H9 (cell line): Measurements from ENCODE around the gene METTL18. TPM values are rescaled to one million over a fixed set of nuclear protein-coding genes. Genes with fewer than 3 reads are reported as not detected.

Experiments
- DNase-seq: peaks from one replicate; pipeline ENCODE4 v3.0.0-alpha.2; 2017
- H2AFZ ChIP-seq: one replicate; pipeline ENCODE4 v1.6.1; 2013; ENCODE audit warnings: mild to moderate bottlenecking, low read length, control low read depth, moderate library complexity
- H2AK5ac ChIP-seq: 2 replicates; pipeline ENCODE4 v1.6.1; 2013; ENCODE audit warnings: low read length, control low read depth, mixed read lengths; ENCODE audit not compliant: insufficient read length
- H2BK120ac ChIP-seq: one replicate; pipeline ENCODE4 v1.6.1; 2013; ENCODE audit warnings: low read depth, mild to moderate bottlenecking, low read length, control low read depth, inconsistent platforms; ENCODE audit not compliant: poor library complexity, severe bottlenecking
- H2BK12ac ChIP-seq: 2 replicates; pipeline ENCODE4 v1.6.1; 2013; ENCODE audit warnings: low read length, control low read depth, mixed read lengths, low read depth; ENCODE audit not compliant: insufficient read length
- H2BK15ac ChIP-seq: 2 replicates; pipeline ENCODE4 v1.6.1; 2013; ENCODE audit warnings: low read depth, low read length, control low read depth
- H2BK20ac ChIP-seq: one replicate; pipeline ENCODE4 v1.6.1; 2013; ENCODE audit warnings: low read depth, mild to moderate bottlenecking, low read length, control low read depth, inconsistent platforms; ENCODE audit not compliant: poor library complexity, severe bottlenecking
- H2BK5ac ChIP-seq: 2 replicates; pipeline ENCODE4 v1.6.1; 2013; ENCODE audit warnings: low read length, control low read depth, mixed read lengths; ENCODE audit not compliant: insufficient read length
- H3K14ac ChIP-seq: 2 replicates; pipeline ENCODE4 v1.6.1; 2013; ENCODE audit warnings: low read length, control low read depth; ENCODE audit not compliant: insufficient read depth
- H3K18ac ChIP-seq: 2 replicates; pipeline ENCODE4 v1.6.1; 2013; ENCODE audit warnings: low read depth, mild to moderate bottlenecking, mixed read lengths, low read length, control low read depth; ENCODE audit not compliant: insufficient read length
- H3K23ac ChIP-seq: 2 replicates; pipeline ENCODE4 v1.6.1; 2013; ENCODE audit warnings: low read length, control low read depth, mixed read lengths, low read depth; ENCODE audit not compliant: insufficient read length
- H3K23me2 ChIP-seq: 2 replicates; pipeline ENCODE4 v1.6.1; 2013; ENCODE audit warnings: low read depth, mild to moderate bottlenecking, mixed read lengths, low read length, control low read depth; ENCODE audit not compliant: insufficient read length, poor library complexity, severe bottlenecking
- H3K27ac ChIP-seq: 2 replicates; pipeline ENCODE4 v1.5.1; 2013; ENCODE audit warnings: low read length, control low read depth, mixed read lengths, low read depth; ENCODE audit not compliant: insufficient read length
- H3K27me3 ChIP-seq: 2 replicates; pipeline ENCODE4 v1.6.1; 2013; ENCODE audit warnings: low read length, control low read depth, inconsistent platforms; ENCODE audit not compliant: insufficient read depth
- H3K4ac ChIP-seq: 2 replicates; pipeline ENCODE4 v1.6.1; 2013; ENCODE audit warnings: low read depth, mild to moderate bottlenecking, control low read depth, inconsistent platforms, low read length, moderate library complexity
- H3K4me1 ChIP-seq: 2 replicates; pipeline ENCODE4 v1.6.1; 2013; ENCODE audit warnings: low read length, control low read depth, inconsistent platforms; ENCODE audit not compliant: insufficient read depth
- H3K4me2 ChIP-seq: 2 replicates; pipeline ENCODE4 v1.6.1; 2013; ENCODE audit warnings: low read length, control low read depth, mixed read lengths; ENCODE audit not compliant: insufficient read length, insufficient read depth
- H3K56ac ChIP-seq: 2 replicates; pipeline ENCODE4 v1.6.1; 2013; ENCODE audit warnings: low read depth, mild to moderate bottlenecking, mixed read lengths, low read length, control low read depth; ENCODE audit not compliant: insufficient read length
- H3K79me1 ChIP-seq: 2 replicates; pipeline ENCODE4 v1.6.1; 2013; ENCODE audit warnings: low read depth, mild to moderate bottlenecking, moderate library complexity, low read length, control low read depth, inconsistent platforms; ENCODE audit not compliant: insufficient read depth, poor library complexity, severe bottlenecking
- H3K79me2 ChIP-seq: 2 replicates; pipeline ENCODE4 v1.6.1; 2013; ENCODE audit warnings: low read length, control low read depth, inconsistent platforms; ENCODE audit not compliant: insufficient read depth
- H3K9ac ChIP-seq: 2 replicates; pipeline ENCODE4 v1.6.1; 2013; ENCODE audit warnings: low read length, control low read depth, mixed read lengths; ENCODE audit not compliant: insufficient read length; ENCODE audit errors: extremely low read depth
- H3K9me3 ChIP-seq: one replicate; pipeline ENCODE4 v1.6.1; 2013; ENCODE audit warnings: low read depth, low read length, inconsistent platforms; ENCODE audit not compliant: control insufficient read depth
- H3T11ph ChIP-seq: one replicate; pipeline ENCODE4 v1.6.1; 2013; ENCODE audit warnings: mild to moderate bottlenecking, low read length, control low read depth, inconsistent platforms
- H4K20me1 ChIP-seq: one replicate; pipeline ENCODE4 v1.6.1; 2013; ENCODE audit not compliant: control insufficient read depth, insufficient read length, insufficient read depth
- H4K5ac ChIP-seq: 2 replicates; pipeline ENCODE4 v1.6.1; 2013; ENCODE audit warnings: low read depth, mild to moderate bottlenecking, mixed read lengths, low read length, control low read depth; ENCODE audit not compliant: insufficient read length
- H4K8ac ChIP-seq: replicated peaks from 2 replicates; pipeline ENCODE4 v1.6.1; 2013; ENCODE audit warnings: low read length, control low read depth, mixed read lengths, low read depth; ENCODE audit not compliant: insufficient read length
- H4K91ac ChIP-seq: 2 replicates; pipeline ENCODE4 v1.6.1; 2013; ENCODE audit warnings: low read depth, mild to moderate bottlenecking, moderate library complexity, mixed read lengths, low read length, control low read depth; ENCODE audit not compliant: insufficient read length
- H3K27ac Mint-ChIP-seq, 3 experiments: 2 replicates in 2 of 3; 3 replicates in 1 of 3; pipeline ENCODE4 v1.8.0; 2020 to 2021; ENCODE audit warnings: mixed read lengths in 3 of 3, mild to moderate bottlenecking in 1 of 3, moderate library complexity in 1 of 3
- H3K27me3 Mint-ChIP-seq: 2 replicates; pipeline ENCODE4 v1.8.0; 2021; ENCODE audit warnings: low read depth, mild to moderate bottlenecking, moderate library complexity, mixed read lengths
- H3K36me3 Mint-ChIP-seq, 3 experiments: 2 replicates in 2 of 3; 3 replicates in 1 of 3; pipeline ENCODE4 v1.8.0; 2020 to 2021; ENCODE audit warnings: low read depth in 3 of 3, mixed read lengths in 3 of 3; ENCODE audit not compliant: insufficient read depth in 1 of 3
- H3K4me1 Mint-ChIP-seq, 2 experiments: 2 replicates each; pipeline ENCODE4 v1.8.0; 2020; ENCODE audit warnings: mixed read lengths in 2 of 2
- H3K4me3 Mint-ChIP-seq, 2 experiments: 2 replicates in 1 of 2; 3 replicates in 1 of 2; pipeline ENCODE4 v1.8.0; 2020 to 2021; ENCODE audit warnings: mild to moderate bottlenecking in 2 of 2, mixed read lengths in 2 of 2, moderate library complexity in 1 of 2
- H3K9me3 Mint-ChIP-seq, 2 experiments: 2 replicates in 1 of 2; 3 replicates in 1 of 2; pipeline ENCODE4 v1.8.0; 2020; ENCODE audit warnings: mild to moderate bottlenecking in 2 of 2, mixed read lengths in 2 of 2, moderate library complexity in 1 of 2
- WGBS: extraction: QIAGEN DNeasy Blood & Tissue Kit; methylation state at CpG from one replicate; pipeline ENCODE4 v1.1.7; 2013; ENCODE audit warnings: missing lambda C conversion rate, low lambda C conversion rate, mixed read lengths; ENCODE audit not compliant: insufficient read length; ENCODE audit errors: extremely low coverage; 5-methylcytosine and 5-hydroxymethylcytosine counted together
- total RNA-seq: library from RNA; stranded (reverse); gene quantifications from 2 replicates; pipeline ENCODE4 v1.2.1, GENCODE V29; 2021
- TF ChIP-seq, protein P1 (sequence below): fragments of 200-600 bp; sonication (generic); conservative IDR thresholded peaks from 3 replicates; pipeline ENCODE4 v1.8.0; 2021; ENCODE audit warnings: antibody characterized with exemption, mild to moderate bottlenecking

The METTL18 gene
- total RNA-seq, 1 experiment from 2014 or later, result 8.7 TPM

DNA sequence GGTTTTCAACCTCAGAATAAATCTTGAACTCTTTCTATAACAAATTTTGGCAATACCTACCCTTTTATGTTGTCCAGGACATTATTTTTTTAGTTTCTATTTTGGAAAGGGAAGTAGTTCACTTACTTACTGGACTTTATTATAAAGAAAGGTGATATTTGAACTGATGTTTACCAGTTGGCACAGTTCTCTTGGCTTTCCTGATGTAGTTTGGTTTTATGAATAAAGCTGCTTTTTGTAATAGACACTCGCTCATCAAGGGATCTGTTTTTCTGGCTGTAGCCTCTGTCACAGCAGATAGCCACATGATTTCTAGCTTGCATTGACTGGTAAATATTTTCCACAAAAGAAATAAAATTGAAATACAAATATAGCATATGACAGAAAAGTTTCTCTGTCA, 40.9 kb upstream of the METTL18 start:
- WGBS, result no CpG with 5 or more reads among the region's 1 CpG
- H2BK12ac ChIP-seq, result no peak overlapping the region
- H3K4me3 Mint-ChIP-seq, result no peak overlapping the region
- no peak overlapping the region for H3K9ac ChIP-seq
- H4K8ac ChIP-seq, result no peak overlapping the region
- no peak for DNase-seq
- H3K23me2 ChIP-seq, result no peaks in the 10 kb centered on the region
- H3K9me3 ChIP-seq, result no peaks in the 10 kb centered on the region
- no peak overlapping the region for H2AFZ ChIP-seq
- no peaks in the 10 kb centered on the region for H3K27me3 ChIP-seq
- H4K91ac ChIP-seq, result no peak overlapping the region
- no peaks in the 10 kb centered on the region for H4K20me1 ChIP-seq
- no peak overlapping the region for H3K27ac ChIP-seq
- H3K4me1 ChIP-seq, result no peaks in the 10 kb centered on the region
- no peaks in the 10 kb centered on the region for H3K79me1 ChIP-seq
- no peak overlapping the region for H3K23ac ChIP-seq
- no peak overlapping the region for H3T11ph ChIP-seq
- no peak overlapping the region for H2BK15ac ChIP-seq
- no peak overlapping the region for H3K18ac ChIP-seq
- no peaks in the 10 kb centered on the region for H3K27me3 Mint-ChIP-seq
- H3K4ac ChIP-seq, result no peak overlapping the region
- H3K79me2 ChIP-seq, result no peaks in the 10 kb centered on the region
- no peak overlapping the region for H3K27ac Mint-ChIP-seq
- H2BK20ac ChIP-seq, result no peak overlapping the region
- H2AK5ac ChIP-seq, result no peak overlapping the region
- H3K36me3 Mint-ChIP-seq, result peaks cover 40 to 63% (median 62%) of the 10 kb centered on the region in 3 experiments
- TF ChIP-seq, protein P1, sequence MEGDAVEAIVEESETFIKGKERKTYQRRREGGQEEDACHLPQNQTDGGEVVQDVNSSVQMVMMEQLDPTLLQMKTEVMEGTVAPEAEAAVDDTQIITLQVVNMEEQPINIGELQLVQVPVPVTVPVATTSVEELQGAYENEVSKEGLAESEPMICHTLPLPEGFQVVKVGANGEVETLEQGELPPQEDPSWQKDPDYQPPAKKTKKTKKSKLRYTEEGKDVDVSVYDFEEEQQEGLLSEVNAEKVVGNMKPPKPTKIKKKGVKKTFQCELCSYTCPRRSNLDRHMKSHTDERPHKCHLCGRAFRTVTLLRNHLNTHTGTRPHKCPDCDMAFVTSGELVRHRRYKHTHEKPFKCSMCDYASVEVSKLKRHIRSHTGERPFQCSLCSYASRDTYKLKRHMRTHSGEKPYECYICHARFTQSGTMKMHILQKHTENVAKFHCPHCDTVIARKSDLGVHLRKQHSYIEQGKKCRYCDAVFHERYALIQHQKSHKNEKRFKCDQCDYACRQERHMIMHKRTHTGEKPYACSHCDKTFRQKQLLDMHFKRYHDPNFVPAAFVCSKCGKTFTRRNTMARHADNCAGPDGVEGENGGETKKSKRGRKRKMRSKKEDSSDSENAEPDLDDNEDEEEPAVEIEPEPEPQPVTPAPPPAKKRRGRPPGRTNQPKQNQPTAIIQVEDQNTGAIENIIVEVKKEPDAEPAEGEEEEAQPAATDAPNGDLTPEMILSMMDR, result no peak
- peaks cover 0 to 5% of the 10 kb centered on the region in 2 experiments; a peak in 2 of 5 replicates for H3K9me3 Mint-ChIP-seq
- H3K4me1 Mint-ChIP-seq, result no peaks in the 10 kb centered on the region
- H3K56ac ChIP-seq, result no peak overlapping the region
- no peak overlapping the region for H2BK5ac ChIP-seq
- H3K4me2 ChIP-seq, result no peak overlapping the region
- H4K5ac ChIP-seq, result no peak overlapping the region
- H3K14ac ChIP-seq, result no peak overlapping the region
- H2BK120ac ChIP-seq, result no peak overlapping the region
